HG03139 (cell line): ENCODE measurements around the gene MTARC1.

ENCODE experiments used
- ATAC-seq: cut with Tn5 transposase; IDR thresholded peaks from one replicate; pipeline ENCODE4 v1.9.1; 2021; ENCODE audit not compliant: unreplicated experiment

Gene MTARC1

GRCh38 chr1:220827445-220828178, 40.9 kb downstream of the MTARC1 start:
- no peak for ATAC-seq

- no peak for ATAC-seq
Measured at GRCh38 chr1:220828179-220828490, 41.4 kb downstream of the MTARC1 start.

- ATAC-seq = no peak
Measured at GRCh38 chr1:220828950-220829586, 42.4 kb downstream of the MTARC1 start.

GRCh38 chr1:220833436-220833835, 46.7 kb downstream of the MTARC1 start:
- no peak for ATAC-seq

- ATAC-seq = no peak
Measured at GRCh38 chr1:220834155-220834870, 47.6 kb downstream of the MTARC1 start.
